Stimulated activated CD8-positive, alpha-beta memory T cell treated with anti-CD3 and anti-CD28 coated beads, Interleukin-4, amount 100 ng/mL, for 48 hours (primary cell): ENCODE measurements around the gene RMC1.
A peak's percentile ranks its signal among the peaks of the same experiment; 100 is the strongest.
"Not testable (repeated sequence)": the region's sequence is repeated elsewhere in the genome, so short reads cannot be mapped to it uniquely, and the experiment has no call there.

Experiments
- DNase-seq: peaks from one replicate; pipeline ENCODE4 v3.0.0-alpha.2; 2020

Gene RMC1

DNA sequence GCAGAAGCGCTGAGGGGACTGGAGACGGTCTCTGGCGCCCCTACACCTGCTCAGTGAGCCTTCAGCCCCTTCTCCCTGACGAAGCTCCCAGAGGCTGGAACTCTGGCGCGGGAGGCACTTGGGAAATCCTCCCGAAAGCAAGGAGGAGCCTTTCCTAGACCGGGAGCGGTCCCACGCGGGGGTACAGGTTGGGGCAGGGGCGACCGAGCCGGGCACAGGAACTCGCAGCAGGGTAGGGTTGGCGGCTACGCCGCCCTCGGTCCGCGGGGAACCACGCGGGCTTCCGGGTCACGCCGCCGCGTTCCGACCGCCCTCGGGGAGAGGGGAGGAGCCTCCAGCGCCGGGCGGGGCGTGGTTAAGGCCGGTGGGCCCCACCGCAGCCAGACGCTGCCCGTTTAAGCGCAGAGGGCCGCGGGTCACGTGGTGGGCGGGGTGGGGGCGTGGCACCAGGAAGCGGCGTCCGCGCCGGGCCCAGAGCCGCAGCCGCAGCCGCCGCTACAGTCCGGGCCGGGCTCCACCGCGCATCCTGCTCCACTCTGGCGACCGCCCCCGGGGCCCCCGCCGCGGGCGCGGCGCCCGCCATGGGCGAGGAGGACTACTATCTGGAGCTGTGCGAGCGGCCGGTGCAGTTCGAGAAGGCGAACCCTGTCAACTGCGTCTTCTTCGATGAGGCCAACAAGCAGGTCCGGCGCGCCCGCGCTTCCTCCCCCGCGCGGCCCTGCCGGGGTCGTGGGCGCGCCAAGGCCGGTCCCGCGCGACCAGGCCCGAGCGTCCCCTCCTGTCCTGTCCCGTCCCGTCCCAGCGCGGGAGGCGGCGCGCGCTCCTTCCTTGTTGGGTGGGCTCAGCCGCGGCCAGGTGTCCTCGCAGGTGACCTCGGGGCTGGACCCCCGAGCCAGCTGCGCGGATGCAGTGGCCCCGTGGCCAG lies at the start of gene RMC1:
RMC1 (plus strand) TSS at position 474 of the 925 bp plus-strand sequence; CDS start at position 582, 108 bp downstream.
- peak; percentile 99 for DNase-seq

DNA sequence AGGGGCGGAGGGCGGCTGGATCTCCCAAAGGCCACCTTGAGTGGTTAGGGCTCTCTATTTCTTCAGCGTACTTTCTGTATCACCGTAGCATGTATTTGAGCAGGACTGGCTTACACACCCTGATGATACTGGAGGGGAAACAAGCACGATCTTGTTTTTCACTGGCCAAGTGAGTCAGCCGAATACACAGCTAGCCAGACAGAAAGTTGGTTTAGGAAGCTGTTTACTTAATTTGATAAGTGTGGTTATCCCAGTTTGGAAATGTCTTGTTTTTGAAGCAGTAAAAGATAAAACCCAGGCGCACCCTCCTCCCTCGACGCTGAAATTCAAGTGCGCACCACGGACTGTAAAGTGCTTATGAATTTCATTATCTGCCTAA lies 49.6 kb upstream of the RMC1 start:
- no peak for DNase-seq

DNA sequence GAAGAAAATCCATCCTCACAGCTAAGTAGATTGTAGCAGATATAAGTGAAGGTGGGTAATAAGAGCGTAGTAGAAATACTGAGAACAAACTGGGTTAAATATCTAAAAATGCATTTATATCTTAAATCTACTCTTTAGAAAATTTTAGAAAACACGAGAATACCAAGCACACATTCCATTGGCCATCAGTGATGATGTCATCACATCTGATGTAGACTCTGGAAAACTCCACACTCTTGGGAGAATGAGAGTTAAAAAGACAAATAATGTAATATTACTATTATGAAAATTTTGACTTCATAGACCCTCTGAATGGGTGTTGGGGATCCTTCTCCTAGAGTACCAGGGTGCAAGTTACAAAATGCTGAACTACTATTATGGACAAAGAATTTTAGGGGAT lies 46.5 kb upstream of the RMC1 start:
- DNase-seq = no peak

DNA sequence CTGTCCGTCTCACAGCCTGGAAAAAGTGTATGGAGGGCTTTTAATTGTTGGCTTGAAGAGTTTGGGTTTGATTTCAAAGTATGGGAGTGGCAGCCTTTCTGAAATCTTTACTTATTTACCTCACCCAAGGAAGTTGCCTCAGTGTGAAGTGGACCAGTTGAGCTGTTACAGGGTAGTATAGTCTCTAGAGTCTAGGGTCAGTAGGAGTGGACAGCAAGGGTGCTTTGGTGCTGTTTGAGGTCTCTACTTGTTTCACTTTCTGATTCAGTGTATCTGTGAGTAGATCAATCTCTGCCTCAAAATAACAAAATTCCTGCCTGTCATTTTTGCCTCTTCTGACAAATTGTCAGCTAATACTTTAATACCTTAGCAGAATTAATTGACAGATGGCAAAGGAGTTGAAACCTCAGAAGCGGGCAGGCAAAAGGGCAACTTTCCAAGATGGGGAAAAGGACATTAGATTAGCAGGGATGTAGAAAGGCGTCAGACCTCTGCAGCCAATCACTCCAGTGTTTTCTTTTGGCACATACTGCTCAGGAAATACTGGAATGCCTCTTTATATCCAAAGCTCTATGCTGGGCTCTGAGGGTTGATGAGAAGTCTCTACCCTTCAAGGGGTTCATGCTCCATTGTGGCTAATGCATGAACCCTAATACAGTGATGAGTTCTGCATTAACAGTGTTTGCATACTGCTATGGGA lies 44.3 kb upstream of the RMC1 start:
- no peak for DNase-seq

DNA sequence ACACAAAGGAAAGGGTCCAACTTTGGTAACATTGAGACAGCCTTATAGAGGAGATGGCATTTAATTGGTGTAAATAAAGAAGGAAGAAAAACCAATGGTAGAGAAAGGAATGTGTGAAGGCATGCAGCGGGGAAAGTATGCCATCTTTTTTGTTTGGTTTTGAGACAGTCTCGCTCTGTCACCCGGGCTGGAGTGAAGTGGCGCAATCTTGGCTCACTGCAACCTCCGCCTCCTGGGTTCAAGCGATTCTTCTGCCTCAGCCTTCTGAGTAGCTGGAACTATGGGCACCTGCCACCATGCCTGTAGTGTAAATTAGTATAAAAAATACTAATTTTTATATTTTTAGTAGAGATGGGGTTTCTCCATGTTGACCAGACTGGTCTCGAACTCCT lies 43.8 kb upstream of the RMC1 start:
- DNase-seq = no peak

DNA sequence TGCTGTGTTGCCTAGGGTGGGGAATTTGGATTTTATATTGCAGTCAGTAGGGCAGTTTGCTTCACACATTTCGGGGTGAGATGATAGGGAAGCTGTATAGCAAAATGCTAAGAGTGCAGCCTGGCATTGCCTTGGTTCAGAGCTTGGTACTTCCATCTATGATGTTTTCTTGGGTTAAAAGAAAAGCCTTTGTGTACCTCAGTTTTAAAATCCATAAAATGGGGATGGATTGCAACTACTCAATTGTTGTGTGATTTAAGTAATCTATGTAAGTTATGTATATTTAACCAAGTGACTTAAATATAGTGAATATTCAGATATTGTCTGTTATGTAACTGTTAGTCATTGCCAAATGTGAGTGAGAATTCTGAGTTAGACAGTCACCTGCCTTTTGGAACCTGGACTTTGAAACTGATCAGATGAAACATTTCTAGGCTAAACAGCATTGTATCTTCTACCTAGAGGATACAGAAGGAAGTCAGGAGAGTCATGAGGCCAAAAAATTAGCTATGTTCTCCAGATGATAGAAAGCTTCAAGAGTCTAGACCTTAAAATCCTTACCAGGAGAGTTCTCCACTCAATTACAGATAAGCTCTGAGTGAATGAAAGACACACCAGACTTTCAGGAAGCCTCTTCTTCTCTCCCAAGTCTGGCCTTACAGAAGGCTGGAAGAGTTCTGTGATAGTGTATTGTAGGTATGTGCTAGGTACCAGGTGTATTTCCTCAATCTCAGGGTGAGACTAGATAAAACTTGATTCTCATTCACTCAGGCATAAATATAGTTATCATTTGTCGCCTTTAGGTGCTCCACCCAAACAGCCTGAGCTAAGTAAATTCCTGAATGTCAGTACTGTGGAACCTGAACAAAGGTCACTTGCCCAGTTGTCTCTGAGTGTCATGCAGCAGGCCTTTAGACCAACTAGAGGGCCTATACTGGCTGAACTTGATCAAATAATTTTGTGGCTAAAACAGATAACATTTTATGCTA lies 42.7 kb upstream of the RMC1 start:
- DNase-seq = no peak

DNA sequence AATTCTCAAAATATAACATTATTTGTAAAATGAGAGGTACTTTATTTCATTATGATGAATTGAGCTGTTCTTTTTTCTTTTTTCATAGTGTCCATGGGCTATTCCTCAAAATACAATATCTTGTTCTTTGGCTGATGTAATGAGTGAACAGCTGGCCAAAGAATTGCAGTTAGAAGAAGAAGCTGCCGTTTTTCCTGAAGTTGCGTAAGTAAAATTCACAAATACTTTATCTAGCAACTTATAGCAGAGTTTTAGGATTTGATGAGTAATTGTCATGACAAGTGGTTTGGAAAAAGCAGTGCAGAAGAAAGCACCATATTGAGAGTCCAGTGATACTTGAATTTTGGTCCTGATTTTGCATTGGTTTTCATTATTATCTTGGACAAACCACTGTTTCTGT lies 40.4 kb upstream of the RMC1 start:
- DNase-seq = no peak

DNA sequence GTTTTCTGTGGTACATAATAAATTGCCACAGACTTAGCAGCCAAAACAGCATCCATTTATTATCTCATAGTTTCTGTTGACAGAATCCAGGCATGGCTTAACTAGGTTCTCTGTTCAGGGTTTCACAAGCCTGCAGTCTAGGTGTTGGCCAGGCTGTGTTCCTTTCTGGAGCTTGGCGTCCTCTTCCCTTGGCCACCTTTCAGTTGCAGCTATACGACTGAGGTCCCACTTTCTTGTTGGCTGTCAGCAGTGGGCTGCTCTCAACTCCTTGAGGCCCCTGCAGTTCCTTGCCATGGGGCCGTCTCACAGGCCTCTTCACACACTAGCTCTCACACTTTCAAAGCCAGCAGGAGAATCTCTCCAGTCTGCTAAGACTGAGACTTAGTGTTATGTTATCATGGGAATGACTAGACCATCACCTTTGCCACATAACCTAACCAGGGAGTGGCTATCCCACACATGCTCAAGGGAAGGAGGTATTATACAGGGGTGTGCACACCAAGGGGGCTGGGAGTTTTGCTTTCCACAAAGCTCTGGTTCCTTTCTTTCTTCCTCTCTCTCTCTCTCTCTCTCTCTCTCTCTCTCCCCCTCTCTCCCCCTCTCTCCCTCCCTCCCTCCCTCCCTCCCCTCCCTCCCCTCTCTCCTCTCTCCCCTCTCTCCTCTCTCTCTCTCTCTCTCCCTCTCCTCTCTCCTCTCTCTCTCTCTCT lies 34.4 kb upstream of the RMC1 start:
- no peak for DNase-seq

DNA sequence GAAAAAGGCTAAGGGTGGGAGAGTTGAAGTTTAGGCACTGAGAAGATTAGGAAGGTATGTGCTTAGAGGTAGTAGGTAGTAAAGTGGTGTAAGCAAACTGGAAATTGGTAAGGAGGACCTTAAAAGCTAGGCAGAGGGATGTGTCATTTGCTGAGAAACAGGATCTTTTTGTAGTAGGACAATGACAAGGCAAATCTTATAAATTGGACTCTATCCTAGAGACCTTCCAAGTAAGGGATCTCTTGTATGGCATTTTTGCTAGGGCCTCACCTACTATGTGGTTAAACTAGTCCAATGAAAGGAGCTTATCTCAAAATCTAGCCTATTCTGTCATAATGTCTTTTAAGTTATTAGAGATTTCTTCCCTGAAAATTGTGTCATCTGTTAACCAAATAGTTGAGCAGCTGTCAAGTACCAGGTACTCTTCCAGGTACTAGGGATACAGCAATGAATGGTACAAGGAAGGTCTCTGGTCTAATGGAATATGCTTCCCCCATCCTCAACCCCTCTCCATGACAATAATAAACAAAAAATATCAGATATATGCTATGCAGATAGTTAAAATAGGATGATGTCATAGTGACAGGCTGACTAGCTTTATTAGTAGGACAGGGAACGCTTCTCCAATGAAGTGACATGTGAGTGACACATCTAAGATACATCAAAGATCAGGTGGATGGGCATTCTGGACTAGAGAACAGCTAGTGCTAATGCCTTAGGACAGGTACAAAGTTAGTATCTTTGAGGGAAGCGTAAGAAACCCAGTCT lies 32.5 kb upstream of the RMC1 start:
- DNase-seq = no peak

DNA sequence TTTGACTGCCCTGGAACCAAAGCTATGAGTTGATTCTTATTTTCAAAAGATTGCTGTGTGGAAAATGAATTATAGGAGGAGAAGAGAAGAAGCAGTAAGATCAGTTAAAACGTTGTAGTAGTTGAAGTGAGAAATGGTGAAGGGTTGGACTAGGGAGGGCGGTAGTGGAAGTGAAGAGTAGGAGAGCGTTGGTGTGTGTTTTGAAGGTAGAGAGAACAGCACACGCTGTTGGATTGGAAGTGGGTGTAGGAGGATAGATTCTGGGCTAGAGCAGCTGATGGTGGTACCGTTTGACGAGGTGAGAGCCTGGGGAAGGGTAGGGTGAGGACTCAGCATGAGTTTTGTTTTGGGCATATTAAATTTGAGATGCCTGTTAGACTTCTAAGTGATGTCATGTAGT lies 31.8 kb upstream of the RMC1 start:
- no peak for DNase-seq

DNA sequence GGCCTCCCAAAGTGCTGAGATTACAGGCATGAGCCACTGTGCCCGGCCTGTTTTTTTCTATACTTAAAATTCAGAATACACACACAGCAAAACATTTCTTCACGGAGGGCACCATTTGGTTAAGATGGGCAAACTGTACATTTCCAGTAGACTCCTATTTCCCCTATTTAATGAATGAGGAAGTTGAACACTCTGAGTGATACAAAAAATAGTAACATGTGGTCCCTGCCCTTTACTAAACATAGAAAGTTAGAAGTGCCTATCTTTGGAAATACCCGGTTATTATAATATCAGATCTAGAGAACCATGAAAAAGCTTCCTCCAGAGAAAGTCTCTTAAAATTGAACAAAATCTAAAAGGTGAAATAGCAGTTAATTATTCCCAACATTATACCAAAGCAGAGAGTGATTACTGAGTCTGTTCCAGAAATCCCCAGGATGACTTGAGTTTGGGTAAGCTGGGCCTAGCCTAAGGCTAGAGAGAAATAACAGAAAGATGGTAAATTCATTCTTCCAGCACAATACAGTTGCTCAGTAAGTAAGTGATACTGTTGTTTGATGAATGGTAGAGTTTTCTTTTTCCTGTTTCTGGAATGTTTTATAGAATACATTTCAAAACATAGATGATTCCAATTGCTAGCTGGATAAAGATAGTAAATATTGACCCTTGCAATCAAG lies 23.3 kb upstream of the RMC1 start:
- no peak for DNase-seq

DNA sequence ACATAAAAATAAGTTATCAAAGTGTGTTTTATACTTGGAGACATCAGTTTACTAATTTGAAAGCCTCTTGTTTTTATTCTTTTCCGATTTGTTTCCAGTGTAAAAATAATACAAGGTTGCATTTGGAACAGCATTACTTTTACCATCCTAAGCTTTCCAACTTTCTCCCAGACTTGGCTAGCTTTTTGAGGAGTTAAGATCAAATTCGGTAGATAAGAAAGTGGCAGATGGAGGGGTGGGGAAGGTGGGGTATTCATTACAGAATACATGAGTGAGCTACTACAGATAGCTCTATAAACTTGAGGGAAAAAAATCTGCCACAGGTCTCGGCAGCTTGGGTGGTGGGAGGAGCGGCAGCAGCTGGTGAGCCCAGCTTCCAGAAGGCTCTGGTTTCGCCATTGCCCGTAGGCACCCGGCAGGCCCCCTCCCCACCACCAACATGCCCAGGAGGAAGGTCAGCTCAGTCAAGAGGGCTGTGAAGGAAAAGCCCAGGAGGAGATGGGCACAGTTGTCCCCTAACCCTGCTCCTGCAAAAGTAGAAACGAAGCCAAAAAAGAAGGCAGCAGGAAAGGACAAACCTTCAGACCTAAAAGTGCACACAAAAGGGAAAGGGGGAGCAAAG lies 18.6 kb upstream of the RMC1 start:
- DNase-seq = no peak

DNA sequence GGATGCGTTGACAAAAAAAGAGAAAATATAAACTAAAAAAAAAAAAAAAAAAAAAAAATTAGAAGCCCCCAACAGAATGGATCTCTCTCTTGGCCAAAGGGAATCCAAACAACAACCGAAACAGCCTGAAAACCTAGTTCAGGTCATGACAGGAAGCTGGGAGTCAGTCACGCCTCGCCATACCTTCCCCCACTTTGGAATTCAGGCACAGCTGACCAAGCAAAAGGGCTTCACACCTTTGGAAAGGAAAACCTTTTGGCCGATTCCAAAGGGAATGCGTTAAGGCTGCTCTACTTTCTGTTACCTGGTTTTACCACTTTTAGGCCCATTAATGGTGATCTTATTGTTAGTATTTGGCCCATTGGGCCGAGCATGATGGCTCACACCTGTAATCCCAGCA lies 17.9 kb upstream of the RMC1 start:
- no peak for DNase-seq

DNA sequence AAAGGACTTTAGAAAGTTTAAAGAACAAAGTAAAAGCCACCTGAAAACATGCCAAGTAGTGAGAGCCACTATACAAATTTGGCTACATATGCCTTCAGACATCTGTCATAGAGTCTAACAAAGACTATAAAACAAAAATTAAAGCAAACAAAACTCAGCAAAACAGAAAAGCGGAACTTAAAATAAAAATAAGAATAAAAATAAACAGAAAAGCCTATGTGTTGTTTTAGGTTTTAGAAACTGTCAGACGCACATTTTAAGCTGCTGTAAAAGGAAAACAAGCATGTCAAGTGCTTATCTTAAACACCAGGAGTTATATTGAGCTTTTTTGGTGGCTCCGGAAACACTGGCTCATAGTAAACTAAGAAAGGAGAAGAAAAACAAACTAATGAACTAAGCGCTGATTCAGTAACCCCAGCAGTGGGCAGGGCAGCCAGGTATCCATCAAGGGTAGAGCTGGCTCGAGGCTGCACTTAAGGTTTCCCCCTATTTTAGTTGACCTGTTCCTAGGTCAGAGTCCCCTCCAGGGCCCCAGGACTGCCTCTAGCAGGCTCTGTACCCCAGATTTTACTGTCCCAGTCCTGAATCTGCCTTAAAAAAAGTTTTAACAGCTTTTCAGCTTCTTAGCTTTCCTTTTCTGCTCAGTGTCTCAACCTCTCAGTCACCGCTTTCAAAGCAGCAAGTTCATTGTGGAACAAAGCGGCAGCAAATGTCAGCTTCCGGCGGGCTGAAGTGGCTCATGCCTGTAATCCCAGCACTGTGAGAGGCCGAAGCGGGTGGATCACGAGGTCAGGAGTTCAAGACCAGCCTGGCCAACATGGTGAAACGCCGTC lies 15.4 kb upstream of the RMC1 start:
- peak; percentile 57 for DNase-seq

DNA sequence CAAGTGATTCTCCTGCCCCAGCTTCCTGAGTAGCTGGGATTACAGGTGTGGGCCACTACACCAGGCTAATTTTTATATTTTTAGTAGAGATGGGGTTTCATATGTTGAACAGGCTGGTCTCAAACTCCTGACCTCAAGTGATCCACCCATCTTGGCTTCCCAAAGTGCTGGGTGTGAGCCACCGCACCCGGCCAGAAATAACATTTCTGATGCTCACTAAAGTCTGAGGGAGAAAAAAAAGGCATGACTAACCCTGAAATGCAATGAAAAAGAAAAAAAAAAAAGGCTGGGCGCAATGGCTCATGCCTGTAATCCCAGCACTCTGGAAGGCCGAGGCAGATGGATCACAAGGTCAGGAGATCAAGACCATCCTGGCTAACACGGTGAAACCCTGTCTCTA lies 13.7 kb upstream of the RMC1 start:
- DNase-seq = not testable (repeated sequence)

DNA sequence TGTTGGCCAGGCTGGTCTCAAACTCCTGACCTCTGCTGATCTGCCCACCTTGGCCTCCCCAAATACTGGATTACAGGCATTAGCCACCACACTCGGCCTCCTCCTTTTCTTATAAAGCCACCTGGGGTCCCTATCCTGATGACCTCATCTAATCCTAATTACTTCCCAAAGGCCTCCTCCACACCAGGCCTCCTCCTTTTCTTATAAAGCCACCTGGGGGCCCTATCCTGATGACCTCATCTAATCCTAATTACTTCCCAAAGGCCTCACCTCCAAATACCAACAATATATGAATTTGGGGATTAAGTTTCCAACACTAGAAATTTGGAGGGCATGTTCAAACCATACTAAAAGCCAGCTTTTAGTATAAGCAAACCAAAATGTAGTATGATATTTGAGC lies 9.7 kb upstream of the RMC1 start:
- no peak for DNase-seq

DNA sequence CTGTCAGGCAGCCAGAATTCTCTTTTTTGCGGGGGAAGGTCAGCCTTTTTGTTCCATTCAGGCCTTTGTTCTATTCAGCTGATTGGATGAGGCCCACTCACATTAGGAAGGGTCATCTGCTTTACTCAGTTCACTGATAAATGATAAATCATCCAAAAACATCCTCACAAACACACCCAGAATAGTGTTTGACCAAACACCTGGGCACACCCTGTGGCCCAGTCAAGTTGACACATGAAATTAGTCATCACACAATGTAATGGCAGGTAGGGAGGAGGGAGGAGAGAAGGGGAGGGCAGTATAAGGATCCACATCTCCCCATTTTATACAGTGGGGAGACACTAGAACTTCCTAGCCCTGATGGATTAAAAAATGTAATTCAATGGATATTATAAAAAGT lies 8.3 kb upstream of the RMC1 start:
- no peak for DNase-seq

DNA sequence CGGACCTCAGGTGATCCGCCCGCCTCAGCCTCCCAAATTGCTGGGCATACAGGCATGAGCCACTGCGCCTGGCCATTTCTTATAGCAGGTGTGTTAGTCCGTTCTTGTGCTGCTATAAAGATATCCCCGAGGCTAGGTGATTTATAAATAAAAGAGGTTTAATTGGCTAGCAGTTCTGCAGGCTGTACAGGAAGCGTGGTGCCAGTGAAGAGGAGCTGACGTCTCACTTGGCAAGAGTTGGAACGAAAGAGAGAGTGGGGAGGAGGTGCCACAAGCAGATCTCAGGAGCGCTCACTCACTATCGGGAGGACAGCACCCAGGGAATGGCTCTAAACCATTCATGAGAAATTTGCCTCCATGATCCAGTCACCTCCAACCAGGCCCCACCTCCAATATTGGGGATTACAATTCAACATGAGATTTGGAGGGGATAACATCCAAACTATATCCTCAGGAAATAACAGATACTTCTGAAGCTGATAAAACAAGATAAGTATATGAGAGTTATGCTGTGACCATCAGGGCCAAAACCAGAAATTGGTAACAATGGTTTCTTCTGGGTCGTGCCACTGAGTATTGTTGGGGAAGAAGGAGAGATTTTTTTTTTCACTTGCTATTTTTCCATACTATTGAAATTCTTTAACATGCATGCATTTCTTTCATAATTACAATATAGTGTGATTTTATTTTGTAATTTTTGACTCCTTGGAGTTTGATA lies 7.4 kb upstream of the RMC1 start:
- no peak for DNase-seq

DNA sequence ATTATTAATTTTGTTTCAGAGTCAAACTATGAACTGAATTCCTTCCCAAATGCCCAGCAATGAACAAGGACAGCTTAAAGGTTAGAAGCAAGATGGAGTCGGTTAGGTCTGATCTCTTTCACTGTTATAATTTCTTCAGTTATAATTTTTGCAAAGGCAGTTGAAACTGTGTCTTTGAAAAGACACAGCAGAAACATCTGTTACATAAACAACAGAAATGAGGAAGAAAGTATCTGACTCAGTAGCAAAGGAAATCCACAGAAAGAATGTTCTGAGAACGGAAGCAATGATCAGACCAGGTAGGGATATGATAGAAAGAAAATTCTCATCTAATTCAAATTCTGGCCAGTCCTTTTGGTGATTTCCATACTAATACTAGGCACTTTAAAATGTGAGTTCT lies 5.2 kb upstream of the RMC1 start:
- no peak for DNase-seq
